ENCODE measurements around the gene MAN1C1.

Gene MAN1C1

GRCh38 chr1:25750923-25751605, 134.5 kb downstream of the MAN1C1 start:
- in situ Hi-C loops (cut with HindIII; ENCODE audit: low sequenced_read_pairs) = loop anchor here (5.0 kb wide), 1 partner anchor 36 kb away; no protein-coding TSS in a partner anchor

- in situ Hi-C loops (cut with HindIII; ENCODE audit: low sequenced_read_pairs) = loop anchor here (5.0 kb wide), 1 partner anchor 33 kb away; no protein-coding TSS in a partner anchor
Measured at GRCh38 chr1:25754470-25755181, 138.0 kb downstream of the MAN1C1 start.

- in situ Hi-C loops (cut with HindIII; ENCODE audit: low sequenced_read_pairs) = no loop called here
Measured at GRCh38 chr1:25755475-25756125, 139.0 kb downstream of the MAN1C1 start.

- in situ Hi-C loops (cut with HindIII; ENCODE audit: low sequenced_read_pairs) = no loop called here
Measured at GRCh38 chr1:25756215-25756614, 139.6 kb downstream of the MAN1C1 start.

GRCh38 chr1:25757151-25757845, 140.7 kb downstream of the MAN1C1 start:
- in situ Hi-C loops (cut with HindIII; ENCODE audit: low sequenced_read_pairs) = no loop called here

GRCh38 chr1:25757846-25758185, 141.2 kb downstream of the MAN1C1 start:
- in situ Hi-C loops (cut with HindIII; ENCODE audit: low sequenced_read_pairs) = no loop called here

- in situ Hi-C loops (cut with HindIII; ENCODE audit: low sequenced_read_pairs) = no loop called here
Measured at GRCh38 chr1:25758466-25759070, 142.0 kb downstream of the MAN1C1 start.

GRCh38 chr1:25760122-25760719, 143.6 kb downstream of the MAN1C1 start:
- in situ Hi-C loops (cut with HindIII; ENCODE audit: low sequenced_read_pairs) = no loop called here

GRCh38 chr1:25760871-25761270, 144.3 kb downstream of the MAN1C1 start:
- in situ Hi-C loops (cut with HindIII; ENCODE audit: low sequenced_read_pairs) = no loop called here

GRCh38 chr1:25763493-25763892, 146.9 kb downstream of the MAN1C1 start:
- in situ Hi-C loops (cut with HindIII; ENCODE audit: low sequenced_read_pairs) = no loop called here

- in situ Hi-C loops (cut with HindIII; ENCODE audit: low sequenced_read_pairs) = no loop called here
Measured at GRCh38 chr1:25765136-25765922, 148.7 kb downstream of the MAN1C1 start.

- in situ Hi-C loops (cut with HindIII; ENCODE audit: low sequenced_read_pairs) = no loop called here
Measured at GRCh38 chr1:25765923-25766589, 149.5 kb downstream of the MAN1C1 start.

GRCh38 chr1:25766721-25767436, 150.3 kb downstream of the MAN1C1 start:
- in situ Hi-C loops (cut with HindIII; ENCODE audit: low sequenced_read_pairs) = no loop called here

GRCh38 chr1:25767437-25767770, 150.8 kb downstream of the MAN1C1 start:
- in situ Hi-C loops (cut with HindIII; ENCODE audit: low sequenced_read_pairs) = no loop called here

GRCh38 chr1:25768999-25769398, 152.4 kb downstream of the MAN1C1 start:
- in situ Hi-C loops (cut with HindIII; ENCODE audit: low sequenced_read_pairs) = no loop called here

GRCh38 chr1:25769625-25770383, 153.2 kb downstream of the MAN1C1 start:
- in situ Hi-C loops (cut with HindIII; ENCODE audit: low sequenced_read_pairs) = no loop called here

- in situ Hi-C loops (cut with HindIII; ENCODE audit: low sequenced_read_pairs) = no loop called here
Measured at GRCh38 chr1:25770541-25771220, 154.1 kb downstream of the MAN1C1 start.
